ENCODE measurements around the gene EYS.

DNA sequence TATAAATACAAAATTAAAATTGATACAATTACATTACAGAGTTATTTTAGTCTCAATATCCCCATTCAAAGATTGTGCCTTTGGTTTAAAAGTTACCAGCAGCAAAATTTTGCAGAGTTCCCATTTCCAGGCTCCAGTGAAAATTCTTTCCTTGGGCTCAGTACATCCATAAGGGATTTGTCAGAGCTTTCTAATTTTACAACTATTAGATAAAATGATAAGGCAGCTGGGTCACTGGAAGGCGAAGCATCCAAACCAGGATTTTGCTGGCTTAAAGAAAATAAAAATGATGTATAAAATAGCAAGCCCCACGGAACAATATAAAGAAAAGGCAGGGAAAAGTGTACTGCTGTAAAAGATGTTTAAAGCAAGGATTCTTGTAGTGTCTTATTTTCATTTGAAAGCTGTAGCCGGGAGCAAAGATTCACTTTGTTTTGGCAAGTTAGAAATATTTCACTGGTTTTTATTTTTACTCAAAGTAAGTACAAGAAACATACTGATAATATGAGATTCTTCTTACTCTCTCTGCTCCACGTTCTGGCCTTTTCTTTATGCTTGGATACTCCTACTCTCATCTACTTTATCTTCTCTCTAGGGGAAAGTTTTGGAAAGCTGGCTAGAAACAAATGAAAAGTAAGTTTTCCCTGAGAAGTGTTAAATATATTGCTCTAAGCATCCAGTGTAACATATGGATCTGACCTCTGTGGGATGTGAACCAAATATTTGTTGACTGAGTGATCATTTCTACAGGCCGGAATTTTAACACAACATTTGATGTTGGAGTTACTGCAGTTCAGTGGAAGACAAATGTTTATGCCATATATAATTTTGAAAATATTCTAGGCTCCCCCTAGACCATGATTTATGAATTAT lies 1583.0 kb downstream of the EYS start:
- TF ChIP-seq, protein P1, sequence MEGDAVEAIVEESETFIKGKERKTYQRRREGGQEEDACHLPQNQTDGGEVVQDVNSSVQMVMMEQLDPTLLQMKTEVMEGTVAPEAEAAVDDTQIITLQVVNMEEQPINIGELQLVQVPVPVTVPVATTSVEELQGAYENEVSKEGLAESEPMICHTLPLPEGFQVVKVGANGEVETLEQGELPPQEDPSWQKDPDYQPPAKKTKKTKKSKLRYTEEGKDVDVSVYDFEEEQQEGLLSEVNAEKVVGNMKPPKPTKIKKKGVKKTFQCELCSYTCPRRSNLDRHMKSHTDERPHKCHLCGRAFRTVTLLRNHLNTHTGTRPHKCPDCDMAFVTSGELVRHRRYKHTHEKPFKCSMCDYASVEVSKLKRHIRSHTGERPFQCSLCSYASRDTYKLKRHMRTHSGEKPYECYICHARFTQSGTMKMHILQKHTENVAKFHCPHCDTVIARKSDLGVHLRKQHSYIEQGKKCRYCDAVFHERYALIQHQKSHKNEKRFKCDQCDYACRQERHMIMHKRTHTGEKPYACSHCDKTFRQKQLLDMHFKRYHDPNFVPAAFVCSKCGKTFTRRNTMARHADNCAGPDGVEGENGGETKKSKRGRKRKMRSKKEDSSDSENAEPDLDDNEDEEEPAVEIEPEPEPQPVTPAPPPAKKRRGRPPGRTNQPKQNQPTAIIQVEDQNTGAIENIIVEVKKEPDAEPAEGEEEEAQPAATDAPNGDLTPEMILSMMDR (IDR thresholded peaks at IDR 0.05; ENCODE audit: low read length) = no peak
- no peak for TF ChIP-seq EZH2 (optimal IDR thresholded peaks at IDR 0.05; ENCODE audit: low read depth, low read length)
- TF ChIP-seq EZH2phosphoT487 (IDR thresholded peaks at IDR 0.05; ENCODE audit: low read length) = no peak

Data from MM.1S (cell line).